GM19328 (cell line): ENCODE measurements around the gene NR6A1.

Source experiments
- ATAC-seq: cut with Tn5 transposase; IDR thresholded peaks from one replicate; pipeline ENCODE4 v1.9.1; 2021; ENCODE audit warnings: mild to moderate bottlenecking, moderate library complexity; ENCODE audit not compliant: unreplicated experiment

NR6A1 gene

DNA sequence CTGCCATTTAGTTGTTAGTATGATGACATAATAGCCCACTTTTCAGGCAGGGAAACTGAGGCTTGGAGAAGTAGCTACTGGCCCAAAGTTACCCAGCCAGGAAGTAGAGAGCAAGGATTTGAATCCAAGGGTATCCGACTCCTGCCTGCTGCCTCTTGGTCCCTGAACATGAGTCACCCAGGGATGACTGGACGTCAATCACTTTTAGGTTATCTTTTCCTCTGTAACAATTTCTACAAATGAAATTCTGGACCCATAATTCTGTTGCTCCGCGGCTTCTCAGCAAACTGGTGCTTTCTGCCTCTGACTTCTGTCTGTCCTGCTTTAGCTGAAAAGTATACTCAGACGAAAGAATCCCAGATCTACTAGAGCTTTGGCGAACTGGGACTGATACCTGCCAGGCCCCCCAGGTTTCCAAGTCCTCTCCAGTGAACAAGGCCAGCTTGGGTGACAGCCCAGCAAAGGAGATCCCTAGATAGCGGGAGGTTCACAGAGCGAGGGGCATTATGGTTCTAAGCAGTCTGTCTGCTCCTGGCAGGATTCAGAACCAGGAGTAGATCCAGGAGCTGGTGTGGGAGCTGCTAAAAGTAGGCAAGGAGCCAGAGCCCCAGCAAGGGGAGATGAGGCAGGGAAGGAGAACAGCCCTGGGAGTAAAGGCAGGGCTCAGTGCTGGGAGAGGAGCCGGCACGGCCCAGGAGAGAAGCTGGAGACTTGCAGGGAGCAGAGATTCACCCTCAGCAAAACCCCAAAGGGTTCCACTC, 26.4 kb upstream of the NR6A1 start:
- ATAC-seq = no peak

DNA sequence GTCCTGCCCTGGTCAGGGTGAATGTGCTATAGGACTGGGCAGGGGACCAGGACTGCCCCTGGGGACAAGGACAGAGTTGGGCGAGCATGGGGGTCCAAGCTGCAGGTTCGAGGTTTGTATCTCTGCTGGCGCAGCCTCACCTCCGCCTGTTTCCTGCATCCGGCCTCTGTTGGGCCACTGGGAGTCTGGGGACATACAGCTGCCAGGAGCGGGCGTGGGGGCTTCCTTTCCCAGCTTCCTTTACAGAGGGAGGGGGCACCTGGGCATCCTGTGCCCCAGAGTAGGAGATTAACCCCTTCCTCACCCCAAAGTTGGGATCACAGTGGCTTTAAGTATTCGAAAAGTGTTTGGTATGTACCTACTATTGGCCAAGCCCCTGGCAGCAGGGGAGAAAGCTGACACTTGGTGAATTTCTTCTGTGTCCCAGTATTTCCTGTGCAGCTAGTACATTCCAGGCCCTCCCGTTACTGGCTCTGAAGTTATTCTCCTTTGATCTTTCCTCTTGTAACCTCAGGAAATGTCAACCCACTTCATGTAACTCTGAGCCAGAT, 24.8 kb upstream of the NR6A1 start:
- no peak for ATAC-seq

GRCh38 chr9:124794902-124795491, 23.9 kb upstream of the NR6A1 start:
- no peak for ATAC-seq

GRCh38 chr9:124793015-124793541, 22.0 kb upstream of the NR6A1 start:
- ATAC-seq = no peak

GRCh38 chr9:124792257-124793014, 21.3 kb upstream of the NR6A1 start:
- no peak for ATAC-seq

DNA sequence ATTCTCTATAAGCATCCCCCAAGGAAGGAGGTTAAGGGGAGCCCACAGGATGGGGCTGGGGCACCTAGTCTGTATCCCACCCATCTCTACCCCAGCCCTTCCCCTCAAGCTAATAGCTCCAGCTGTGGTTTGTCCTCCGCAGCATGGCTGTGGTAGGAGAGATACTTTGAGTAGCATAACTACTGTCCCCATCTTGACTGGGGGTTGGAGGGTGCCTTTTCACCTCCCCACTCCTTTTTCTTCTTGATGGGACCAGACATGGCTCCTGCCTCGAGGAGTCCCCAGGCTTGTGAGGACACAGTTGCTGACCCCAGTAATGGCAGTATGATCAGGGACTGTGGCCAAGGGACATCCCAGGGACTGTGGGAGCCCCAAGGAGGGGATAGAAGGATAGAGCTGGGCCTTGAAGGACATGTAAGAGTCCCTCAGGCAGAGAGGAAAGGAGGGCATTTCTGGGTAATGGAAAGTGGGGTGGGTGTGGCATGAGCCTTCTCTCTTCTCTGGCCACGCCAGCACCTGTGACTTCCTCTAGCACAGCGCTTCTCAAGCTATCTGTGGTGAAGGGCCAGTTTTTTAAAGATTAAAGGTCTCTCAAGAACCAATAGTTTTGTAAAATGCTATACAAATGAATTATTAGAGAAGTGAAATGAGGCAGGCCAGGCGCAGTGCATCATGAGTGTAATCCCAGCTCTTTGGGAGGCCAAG, 19.8 kb upstream of the NR6A1 start:
- no peak for ATAC-seq

- ATAC-seq = no peak
Observed at GRCh38 chr9:124790301-124790700, 19.2 kb upstream of the NR6A1 start.

GRCh38 chr9:124789531-124789930, 18.4 kb upstream of the NR6A1 start:
- no peak for ATAC-seq

GRCh38 chr9:124788542-124789217, 17.6 kb upstream of the NR6A1 start:
- no peak for ATAC-seq

DNA sequence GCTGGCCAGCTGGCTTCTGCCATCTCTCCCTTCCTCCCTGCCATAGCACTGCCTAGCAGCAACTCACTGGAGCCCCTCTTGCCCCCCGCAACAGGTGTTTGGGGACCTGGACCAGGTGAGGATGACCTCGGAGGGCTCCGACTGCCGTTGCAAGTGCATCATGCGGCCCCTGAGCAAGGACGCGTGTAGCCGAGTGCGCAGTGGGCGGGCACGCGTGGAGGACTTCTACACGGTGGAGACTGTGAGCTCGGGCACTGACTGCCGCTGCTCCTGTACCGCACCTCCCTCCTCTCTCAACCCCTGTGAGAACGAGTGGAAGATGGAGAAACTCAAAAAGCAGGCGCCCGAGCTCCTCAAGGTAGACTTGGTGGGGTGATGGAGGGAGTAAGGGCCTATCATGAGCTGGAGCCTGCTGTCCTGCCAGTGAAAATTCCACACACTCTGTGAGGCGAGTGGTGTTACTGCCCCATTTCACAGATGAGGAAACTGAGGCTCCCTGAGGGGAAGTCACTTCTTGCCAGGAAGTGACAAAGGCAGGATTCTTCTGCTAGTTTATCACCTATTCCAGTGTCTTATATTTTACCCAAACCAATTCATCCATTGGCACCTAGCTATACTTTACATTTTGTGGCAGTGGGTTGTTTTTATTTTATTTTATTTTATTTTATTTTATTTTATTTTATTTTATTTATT, 15.9 kb upstream of the NR6A1 start:
- no peak for ATAC-seq

- no peak for ATAC-seq
Observed at GRCh38 chr9:124784509-124784908, 13.4 kb upstream of the NR6A1 start.

DNA sequence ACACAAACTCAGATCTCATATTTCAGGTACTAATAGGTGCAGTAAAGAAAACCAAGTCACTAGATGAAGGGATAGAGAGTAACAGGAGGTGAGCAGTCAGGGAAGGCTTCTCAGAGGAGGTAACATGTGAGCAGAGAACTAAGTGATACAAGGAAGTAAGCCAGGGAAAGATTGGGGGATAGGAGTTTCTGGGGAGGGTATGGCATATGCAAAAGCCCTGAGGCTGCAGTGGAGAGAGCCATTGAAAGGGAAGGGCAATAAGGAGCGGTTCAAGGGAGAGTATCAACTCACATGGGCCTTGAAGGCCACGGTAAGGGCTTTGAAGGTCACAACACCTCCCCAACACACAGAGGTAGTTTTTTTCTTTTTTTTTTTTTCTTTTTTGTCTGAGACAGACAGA, 12.7 kb upstream of the NR6A1 start:
- no peak for ATAC-seq

DNA sequence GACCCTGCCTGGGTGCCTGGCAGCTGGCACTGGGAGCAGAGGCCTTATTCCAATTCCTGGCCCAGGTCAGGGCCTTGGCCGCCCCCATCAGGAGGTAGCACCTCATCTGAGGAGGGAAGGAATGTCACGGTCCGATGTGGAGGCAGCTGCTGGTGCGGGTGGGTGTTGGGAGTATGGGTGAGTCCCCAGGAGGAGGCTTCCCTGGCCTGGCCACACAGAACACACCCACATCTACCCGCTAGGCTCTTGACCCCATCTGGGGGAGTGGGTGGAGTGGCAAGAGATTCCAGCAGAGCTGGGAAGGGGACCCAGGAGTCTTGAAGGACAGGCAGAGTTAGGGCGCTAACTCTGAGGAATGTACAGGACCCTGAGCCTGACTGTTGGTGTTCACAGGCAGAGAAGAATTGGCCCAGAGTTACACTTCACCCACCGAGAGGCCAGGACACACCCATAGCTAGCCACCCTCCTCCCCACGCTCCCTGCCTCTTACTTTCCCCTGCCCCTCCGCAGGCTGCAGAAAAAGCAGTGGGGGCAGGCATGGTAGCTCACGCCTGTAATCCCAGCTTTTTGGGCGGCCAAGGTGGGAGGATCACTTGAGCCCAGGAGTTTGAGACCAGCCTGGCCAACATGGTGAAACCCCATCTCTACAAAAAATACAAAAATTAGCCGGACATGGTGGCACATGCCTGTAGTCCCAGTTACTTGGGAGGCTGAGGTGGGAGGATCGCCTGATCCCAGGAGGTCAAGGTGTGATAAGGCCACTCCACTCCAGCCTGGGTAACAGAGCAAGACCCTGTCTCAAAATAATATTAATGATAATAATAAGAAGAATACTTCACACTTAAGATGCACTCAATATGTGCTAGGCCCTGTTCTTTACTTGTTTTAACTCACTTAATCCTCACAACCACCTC, 11.8 kb upstream of the NR6A1 start:
- no peak for ATAC-seq

- no peak for ATAC-seq
Observed at GRCh38 chr9:124781967-124782660, 11.0 kb upstream of the NR6A1 start.

GRCh38 chr9:124780757-124781151, 9.6 kb upstream of the NR6A1 start:
- ATAC-seq = no peak

DNA sequence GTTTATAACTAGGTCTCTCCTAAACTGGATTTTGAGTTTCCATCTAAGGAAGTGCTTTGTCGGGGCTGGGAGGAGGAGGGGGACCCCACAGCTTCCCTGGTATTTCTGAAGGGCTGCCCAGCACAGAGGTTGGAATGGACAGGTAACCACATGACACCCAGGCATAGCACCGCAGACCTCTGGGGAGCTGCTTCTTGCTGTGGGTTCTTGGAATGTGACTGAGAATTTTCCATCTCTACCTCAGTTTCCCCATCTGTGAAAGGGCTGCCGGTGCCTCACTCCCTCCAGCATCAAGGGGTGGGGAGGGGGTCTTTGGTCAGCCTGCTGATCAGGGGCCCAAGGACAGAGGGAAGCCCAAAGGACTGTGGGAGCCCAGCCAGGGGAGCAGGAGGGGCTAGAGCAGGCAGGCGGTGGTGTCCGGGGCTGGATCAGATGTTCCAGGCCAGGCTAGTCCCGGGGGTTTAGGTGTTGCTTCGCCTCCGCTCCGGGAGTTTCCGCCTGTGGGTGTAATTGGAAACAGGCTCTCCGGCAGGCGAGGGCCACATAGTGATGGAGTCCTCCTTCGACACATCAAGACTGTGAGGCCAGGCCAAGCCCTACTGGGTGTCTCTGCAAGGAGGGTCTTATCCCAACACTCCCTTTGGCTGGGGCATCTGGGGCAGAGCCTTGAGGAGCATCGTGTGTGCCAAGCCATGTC, 9.1 kb upstream of the NR6A1 start:
- no peak for ATAC-seq

DNA sequence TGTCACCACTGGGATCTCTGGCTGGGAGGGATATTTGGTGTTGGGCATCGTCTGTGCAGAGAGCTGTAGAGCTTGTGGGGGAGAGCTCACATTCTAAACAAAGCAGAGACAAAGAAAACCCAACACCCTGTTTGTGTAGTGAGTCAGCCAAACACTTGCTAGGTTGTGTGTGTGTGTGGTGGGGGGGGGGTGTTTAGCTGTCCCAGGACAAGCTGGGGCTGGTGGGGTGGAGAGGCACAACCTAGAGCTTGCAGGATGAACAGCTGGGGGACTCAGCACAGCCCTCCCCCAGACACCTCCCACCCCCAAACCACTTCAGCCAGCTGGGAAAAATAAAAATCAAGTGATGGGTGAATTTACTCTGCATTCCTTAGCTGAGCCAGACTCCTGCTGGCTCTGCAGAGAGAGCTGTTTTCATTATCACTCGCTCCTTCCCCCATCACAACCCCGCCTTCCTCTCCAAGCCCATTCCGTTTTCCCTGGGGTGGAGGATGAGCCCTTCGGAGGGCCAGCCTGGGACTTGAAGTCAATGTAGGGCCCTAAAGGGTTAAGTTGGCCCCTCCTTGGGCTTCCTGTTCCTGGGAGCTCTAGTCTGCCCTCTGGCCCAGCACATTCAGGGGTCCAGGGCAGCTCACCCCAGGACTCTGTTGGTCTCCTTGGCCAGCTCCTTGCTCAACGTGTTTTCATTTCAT, 8.4 kb upstream of the NR6A1 start:
- no peak for ATAC-seq
